A549 (cell line): ENCODE data around the gene ZNF320. TPM values are rescaled to one million over a fixed set of nuclear protein-coding genes. Genes with fewer than 3 reads are reported as not detected.
"Not testable (repeated sequence)": the region's sequence is repeated elsewhere in the genome, so short reads cannot be mapped to it uniquely, and the experiment has no call there.

Experiments used
- ATAC-seq, 2 experiments: fragments of 200-7000 bp in 1 of 2; fragments of >200 bp in 1 of 2; cut with Nextera tagmentation in 1 of 2; cut with Tn5 transposase in 1 of 2; 3 replicates each; pipeline versions ENCODE4 v1.8.0 to v1.9.1; 2018 to 2020; ENCODE audit warnings: mild to moderate bottlenecking in 1 of 2, moderate library complexity in 1 of 2
- CTCF ChIA-PET: fragments of 300-600 bp; sonication (Branson Sonifier 250); formaldehyde crosslinking; extraction: SDS; loops from one replicate; lab custom pipeline; 2021; ENCODE audit warnings: antibody characterized with exemption, inconsistent platforms; lab: Yijun Ruan, JAX
- POLR2A ChIA-PET: fragments of 350-600 bp; formaldehyde crosslinking; extraction: SDS; loops from one replicate; lab custom pipeline; 2021; ENCODE audit warnings: antibody characterized with exemption, inconsistent platforms; lab: Yijun Ruan, JAX
- DNase-seq, 2 experiments: peaks; one replicate each; pipeline versions ENCODE4 v3.0.0 to v3.0.0-alpha.2; 2011 to 2016; ENCODE audit warnings: low read depth in 1 of 2, low spot score in 1 of 2
- FAIRE-seq: peaks from 2 replicates; lab custom pipeline; 2011; peaks lifted over from hg19 to GRCh38; lab: Jason Lieb, UNC
- H3K27ac ChIP-seq, 2 experiments: fragments of >200 bp; sonication (Bioruptor Twin); formaldehyde crosslinking; 3 replicates each; pipeline ENCODE4 v1.5.1; 2016 to 2017
- H3K4me1 ChIP-seq: fragments of >200 bp; sonication (Bioruptor Twin); formaldehyde crosslinking; 3 replicates; pipeline ENCODE4 v1.6.1; 2016
- H3K4me2 ChIP-seq: fragments of >200 bp; sonication (Bioruptor Twin); formaldehyde crosslinking; 3 replicates; pipeline ENCODE4 v1.6.1; 2016
- H3K4me3 ChIP-seq: fragments of >200 bp; sonication (Bioruptor Twin); formaldehyde crosslinking; 3 replicates; pipeline ENCODE4 v1.5.1; 2016
- H3K9me3 ChIP-seq: fragments of >200 bp; sonication (Bioruptor Twin); formaldehyde crosslinking; 3 replicates; pipeline ENCODE4 v1.6.1; 2016
- ATOH8 ChIP-seq: fragments of 250-450 bp; sonication (Bioruptor Pico); IDR thresholded peaks from 2 replicates; pipeline ENCODE4 v1.5.0; 2020; ENCODE audit warnings: low read depth, mild to moderate bottlenecking, moderate library complexity
- BCL3 ChIP-seq: fragments of >200 bp; sonication (Bioruptor Twin); formaldehyde crosslinking; IDR thresholded peaks from 3 replicates; pipeline ENCODE4 v1.6.1; 2016
- CHD2 ChIP-seq: fragments of 150-350 bp; IDR thresholded peaks from 2 replicates; pipeline ENCODE4 v1.6.1; 2014; ENCODE audit warnings: low read length; ENCODE audit not compliant: partially characterized antibody
- CHD4 ChIP-seq: fragments of 200-600 bp; sonication (generic); IDR thresholded peaks from 2 replicates; pipeline ENCODE4 v1.6.1; 2016; ENCODE audit warnings: antibody characterized with exemption, mild to moderate bottlenecking, borderline replicate concordance
- EHF ChIP-seq: fragments of 250-450 bp; sonication (Bioruptor Pico); IDR thresholded peaks from 2 replicates; pipeline ENCODE4 v1.5.0; 2020; ENCODE audit warnings: mild to moderate bottlenecking
- EHMT2 ChIP-seq: fragments of 200-600 bp; sonication (generic); IDR thresholded peaks from 2 replicates; pipeline ENCODE4 v1.6.1; 2016; ENCODE audit warnings: antibody characterized with exemption, low read depth, mild to moderate bottlenecking, moderate library complexity
- FOSB ChIP-seq: fragments of 250-450 bp; sonication (Bioruptor Pico); IDR thresholded peaks from 2 replicates; pipeline ENCODE4 v1.5.0; 2020; ENCODE audit warnings: mild to moderate bottlenecking, moderate library complexity
- FOXS1 ChIP-seq: fragments of 250-450 bp; sonication (Bioruptor Pico); IDR thresholded peaks from 2 replicates; pipeline ENCODE4 v1.5.0; 2020; ENCODE audit warnings: mild to moderate bottlenecking, moderate library complexity
- HEYL ChIP-seq: fragments of 250-450 bp; sonication (Bioruptor Pico); IDR thresholded peaks from 2 replicates; pipeline ENCODE4 v1.8.0; 2021; ENCODE audit warnings: mild to moderate bottlenecking, moderate library complexity
- HOXA7 ChIP-seq: fragments of 250-450 bp; sonication (Bioruptor Pico); IDR thresholded peaks from 2 replicates; pipeline ENCODE4 v1.5.0; 2020; ENCODE audit warnings: mild to moderate bottlenecking, moderate library complexity
- HOXB13 ChIP-seq: fragments of 250-450 bp; sonication (Bioruptor Pico); IDR thresholded peaks from 2 replicates; pipeline ENCODE4 v1.5.0; 2020; ENCODE audit warnings: low read depth, mild to moderate bottlenecking, moderate library complexity
- JUN ChIP-seq, 2 experiments: fragments of >200 bp; sonication (Bioruptor Twin); formaldehyde crosslinking; IDR thresholded peaks; 2 replicates in 1 of 2; 3 replicates in 1 of 2; pipeline ENCODE4 v1.6.1; 2016 to 2017
- MAFK ChIP-seq: fragments of 450-650 bp; IDR thresholded peaks from 2 replicates; pipeline ENCODE4 v1.6.1; 2014; ENCODE audit not compliant: partially characterized antibody
- MAX ChIP-seq: IDR thresholded peaks from 2 replicates; pipeline ENCODE4 v1.6.1; 2012
- NFE2L2 ChIP-seq: fragments of 150-350 bp; conservative IDR thresholded peaks from 2 replicates; pipeline ENCODE4 v1.6.1; 2014; ENCODE audit warnings: low read length
- NPAS2 ChIP-seq: fragments of 250-450 bp; sonication (Bioruptor Pico); IDR thresholded peaks from 2 replicates; pipeline ENCODE4 v1.8.0; 2022; ENCODE audit warnings: mild to moderate bottlenecking, moderate library complexity, borderline replicate concordance
- NR3C1 ChIP-seq: fragments of >200 bp; sonication (Bioruptor Twin); formaldehyde crosslinking; IDR thresholded peaks from 3 replicates; pipeline ENCODE4 v1.6.1; 2017
- RAD21 ChIP-seq, 2 experiments: fragments of >200 bp in 1 of 2; sonication (Bioruptor Twin) in 1 of 2; formaldehyde crosslinking in 1 of 2; IDR thresholded peaks in 1 of 2; conservative IDR thresholded peaks in 1 of 2; 2 replicates in 1 of 2; 3 replicates in 1 of 2; pipeline ENCODE4 v1.6.1; 2012 to 2018; ENCODE audit warnings: inconsistent platforms in 1 of 2
- RARB ChIP-seq: fragments of 250-450 bp; sonication (Bioruptor Pico); IDR thresholded peaks from 2 replicates; pipeline ENCODE4 v1.8.0; 2021; ENCODE audit warnings: mild to moderate bottlenecking, moderate library complexity
- RFX5 ChIP-seq: fragments of 450-650 bp; IDR thresholded peaks from 2 replicates; pipeline ENCODE4 v1.7.1; 2014; ENCODE audit warnings: antibody characterized with exemption, mild to moderate bottlenecking, moderate library complexity
- RNF2 ChIP-seq: fragments of 200-600 bp; sonication (generic); IDR thresholded peaks from 2 replicates; pipeline ENCODE4 v1.6.1; 2016; ENCODE audit warnings: low read depth, mild to moderate bottlenecking, antibody characterized with exemption, moderate library complexity, borderline replicate concordance
- ZFP36 ChIP-seq: fragments of 450-650 bp; IDR thresholded peaks from 2 replicates; pipeline ENCODE4 v1.6.1; 2014; ENCODE audit warnings: borderline replicate concordance; ENCODE audit not compliant: partially characterized antibody
- ZNF302 ChIP-seq: fragments of 250-450 bp; sonication (Bioruptor Pico); IDR thresholded peaks from 2 replicates; pipeline ENCODE4 v1.9.0; 2021; ENCODE audit warnings: inconsistent platforms, mild to moderate bottlenecking, moderate library complexity
- ZSCAN20 ChIP-seq: fragments of 250-450 bp; sonication (Bioruptor Pico); IDR thresholded peaks from 2 replicates; pipeline ENCODE4 v1.8.0; 2022; ENCODE audit warnings: mild to moderate bottlenecking, moderate library complexity
- WGBS: methylation state at CpG from one replicate; pipeline ENCODE4 v1.1.6; 2017; ENCODE audit errors: missing lambda C conversion rate; 5-methylcytosine and 5-hydroxymethylcytosine counted together
- polyA plus RNA-seq, 4 experiments: library from polyadenylated mRNA; depleted of rRNA in 3 of 4; stranded (reverse); fragments of >200 nt; fragmentation: RNase III in 1 of 4; extraction: RNeasy Plus Mini Kit Qiagen cat#74134 plus additional on column Dnase treatment in 1 of 4; gene quantifications; 2 replicates in 3 of 4; 3 replicates in 1 of 4; pipeline ENCODE4 v1.2.3, GENCODE V29; 2011 to 2017

ZNF320 gene
- polyA plus RNA-seq, 2 of the 4 experiments (the other 2 are of a cell fraction): not detected

- Histone ChIP-seq H3K4me1 (no peaks in the 10 kb centered on the region), H3K4me3 (no peak overlapping the region)
- FAIRE-seq: no peak
- no peak for TF ChIP-seq CHD4
- TF ChIP-seq RAD21 (conservative IDR thresholded peaks at IDR 0.05 in 1 of 2, IDR thresholded peaks at IDR 0.05 in 1 of 2): no peak
- TF ChIP-seq MAFK: no peak
- TF ChIP-seq HOXB13 (CRISPR knock-in tag): no peak
- TF ChIP-seq JUN (IDR thresholded peaks at IDR 0.05): no peak
- no peak for TF ChIP-seq NPAS2 (CRISPR knock-in tag)
- no peak for TF ChIP-seq HEYL (CRISPR knock-in tag)
- TF ChIP-seq NFE2L2: no peak
- TF ChIP-seq RARB (CRISPR knock-in tag): no peak
- no peak for TF ChIP-seq EHMT2
- no peak for TF ChIP-seq ZNF302 (CRISPR knock-in tag)
- no peak for TF ChIP-seq MAX
- TF ChIP-seq ATOH8 (CRISPR knock-in tag): no peak
- TF ChIP-seq RNF2: no peak
- no peak for TF ChIP-seq NR3C1
- TF ChIP-seq FOSB (CRISPR knock-in tag): no peak
- TF ChIP-seq ZFP36: no peak
- TF ChIP-seq, all 56 proteins: peak for 0
- Histone ChIP-seq H3K4me2 (no peak overlapping the region), H3K9me3 (peaks cover 42% of the 10 kb centered on the region), H3K27ac (no peak overlapping the region)
- POLR2A ChIA-PET: no interaction called here
- 10% methylated on average over 3 of the region's 3 CpGs for WGBS
- no peak for DNase-seq
- CTCF ChIA-PET: interaction anchor here (0.8 kb wide), 1 partner anchor 60 kb away, joined by 3 read pairs; no protein-coding TSS in a partner anchor
- no peak for ATAC-seq
Observed at GRCh38 chr19:52901842-52902241, 4.4 kb upstream of the ZNF320 start.

GRCh38 chr19:52898596-52898995, 1.2 kb upstream of the ZNF320 start:
- peaks cover 49% of the 10 kb centered on the region for H3K9me3 ChIP-seq
- H3K4me2 ChIP-seq, CTCF ChIA-PET, H3K27ac ChIP-seq, POLR2A ChIA-PET, H3K4me1 ChIP-seq, H3K4me3 ChIP-seq, ATAC-seq, FAIRE-seq, DNase-seq: not testable (repeated sequence)
- WGBS: 63% methylated on average over 10 of the region's 10 CpGs

GRCh38 chr19:52898101-52898500, 666 bp upstream of the ZNF320 start:
- no peak for ATAC-seq
- Histone ChIP-seq H3K4me2 (no peak overlapping the region), H3K4me3 (no peak overlapping the region), H3K9me3 (peaks cover 45% of the 10 kb centered on the region), H3K4me1 (no peaks in the 10 kb centered on the region), H3K27ac (no peak overlapping the region)
- WGBS: 81% methylated on average over 15 of the region's 15 CpGs
- DNase-seq: no peak
- POLR2A ChIA-PET: no interaction called here
- TF ChIP-seq MAX (no peak), HOXA7 (CRISPR knock-in tag) (no peak), CHD2 (no peak), FOXS1 (CRISPR knock-in tag) (no peak), EHF (CRISPR knock-in tag) (no peak), BCL3 (no peak), ATOH8 (CRISPR knock-in tag) (no peak), RFX5 (no peak), ZSCAN20 (CRISPR knock-in tag) (no peak)
- CTCF ChIA-PET: no interaction called here
- no peak for FAIRE-seq
